Stimulated activated CD4-positive, alpha-beta T cell treated with anti-CD3 and anti-CD28 coated beads, Interleukin-12 subunit alpha, Interleukin-12 subunit beta, amount 100 ng/mL, for 24 hours (primary cell): Measurements from ENCODE around the gene NFYA.

Source experiments
- DNase-seq, 2 experiments: peaks; one replicate each; pipeline ENCODE4 v3.0.0-alpha.2; 2020; ENCODE audit warnings: low read depth in 2 of 2

Gene NFYA

DNA sequence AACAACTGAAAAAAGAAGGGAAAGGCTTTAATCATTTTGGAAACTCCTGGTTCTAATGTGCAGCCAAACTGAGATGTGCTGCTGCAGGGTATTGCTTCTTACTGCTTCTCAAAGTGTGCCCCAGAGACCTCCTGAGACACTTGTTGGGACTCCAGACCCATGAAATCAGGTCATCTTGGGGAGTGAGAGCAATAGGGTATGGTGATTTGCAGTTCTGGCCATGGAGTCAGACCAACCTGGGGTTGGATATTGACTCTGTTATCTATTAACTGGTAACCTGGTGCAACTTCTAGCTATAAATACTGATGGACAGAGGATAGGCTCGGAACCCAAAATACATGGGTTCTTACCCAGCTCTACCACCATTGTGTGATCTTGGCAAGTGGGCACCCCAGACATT lies 26.7 kb upstream of the NFYA start:
- no peak for DNase-seq

DNA sequence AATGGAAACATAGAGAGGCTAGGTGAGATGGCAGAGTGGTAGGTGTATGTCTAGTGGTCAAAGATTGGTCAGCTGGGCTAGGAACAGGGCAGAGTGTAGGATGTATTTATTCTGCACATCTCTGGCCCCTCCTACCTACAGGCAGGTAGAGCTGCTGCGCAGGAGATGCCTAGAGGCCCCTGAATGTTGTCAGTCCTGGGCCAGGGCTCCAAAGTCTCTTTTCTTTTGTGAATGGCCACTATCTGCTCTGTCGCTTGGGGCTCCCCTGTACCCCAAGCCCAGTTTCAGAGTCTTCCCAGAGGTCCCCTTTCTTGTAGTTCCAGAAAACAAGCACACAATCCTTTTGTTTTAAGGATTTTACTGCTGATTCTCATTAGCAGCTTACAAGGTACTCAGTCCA lies 25.5 kb upstream of the NFYA start:
- DNase-seq: no peak

DNA sequence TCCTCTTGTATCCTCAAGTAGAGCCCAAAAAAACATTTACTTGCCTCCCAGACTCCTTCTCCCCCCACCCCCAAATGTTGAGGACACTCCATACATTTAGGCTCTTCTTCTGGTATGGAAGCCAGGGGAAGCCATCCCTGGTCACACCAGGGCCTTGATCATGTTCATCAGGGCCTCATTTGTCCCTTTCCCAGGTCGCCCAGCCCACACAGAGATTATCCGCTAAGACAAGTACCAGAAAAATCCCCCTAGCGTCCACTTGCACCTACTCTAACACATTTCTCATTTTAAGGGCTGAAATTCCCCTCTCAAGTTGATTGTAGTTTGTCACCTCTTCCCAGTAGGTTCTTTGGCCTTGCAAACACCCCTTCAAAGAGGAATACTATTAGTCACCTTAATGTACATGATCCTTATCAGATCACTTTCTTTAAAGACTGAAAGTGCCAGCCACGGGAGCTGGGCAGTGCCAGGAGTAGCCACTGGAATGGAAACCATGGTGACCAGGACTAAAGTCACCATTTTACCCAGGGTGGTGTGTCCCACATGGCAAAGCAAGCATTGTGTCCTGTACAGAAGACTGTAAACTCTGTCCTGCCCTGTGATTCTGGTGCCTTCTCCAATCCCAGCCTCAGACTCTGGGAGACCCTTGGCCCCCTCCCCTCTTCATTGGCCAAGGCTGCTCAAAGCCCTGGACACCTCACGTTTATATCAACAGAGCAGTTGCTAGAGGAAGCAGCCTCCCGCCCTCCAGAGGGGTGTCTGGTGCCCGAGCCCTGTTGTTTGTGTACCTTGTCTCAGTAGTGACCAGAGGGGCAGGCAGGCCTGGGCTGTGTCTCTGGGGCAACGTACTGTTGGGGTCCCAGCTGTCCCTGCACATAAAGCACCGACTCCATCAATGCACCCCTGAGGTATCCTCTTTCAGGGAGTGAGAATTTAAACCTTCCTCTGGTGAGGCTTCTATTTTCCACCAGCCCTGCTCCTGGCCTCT lies 24.7 kb upstream of the NFYA start:
- no peak for DNase-seq

DNA sequence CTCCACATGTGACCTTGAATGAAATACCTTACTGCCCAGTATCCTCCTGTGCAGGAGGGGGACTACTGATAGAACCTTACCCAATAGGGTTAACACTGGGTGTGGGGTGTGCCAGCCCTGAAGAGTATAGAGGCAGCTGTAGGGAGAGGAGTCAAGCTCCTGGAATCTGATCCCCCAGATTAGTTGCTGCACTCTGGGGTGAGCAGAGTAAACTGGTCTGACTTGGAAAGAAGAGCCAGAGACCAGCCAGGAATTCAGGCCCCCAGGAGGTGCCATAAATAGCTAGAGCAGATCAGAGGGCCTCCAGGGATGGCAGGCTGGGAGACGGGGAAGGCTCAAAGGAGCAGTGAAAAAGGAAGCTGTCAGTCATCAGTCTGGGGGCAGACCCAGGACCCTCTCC lies 23.3 kb upstream of the NFYA start:
- no peak for DNase-seq

DNA sequence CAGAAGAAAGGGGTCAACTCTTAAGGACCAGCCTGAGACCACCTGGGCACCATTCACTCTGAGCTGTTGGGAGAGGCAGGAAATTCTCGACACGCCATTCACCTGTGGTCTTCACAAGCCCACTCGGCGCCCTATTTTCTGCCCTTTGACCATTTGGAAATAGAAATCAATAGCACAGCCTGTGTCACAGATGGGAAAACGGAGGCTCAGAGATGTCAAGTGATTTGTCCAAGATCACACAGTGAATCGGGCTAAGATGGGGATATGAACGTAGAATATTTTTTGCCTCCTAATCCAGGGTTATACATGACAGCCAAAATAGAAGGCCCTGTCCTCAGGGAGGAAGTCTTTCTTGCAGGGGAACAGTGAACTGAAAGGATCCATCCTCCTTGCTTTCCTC lies 22.8 kb upstream of the NFYA start:
- no peak for DNase-seq

DNA sequence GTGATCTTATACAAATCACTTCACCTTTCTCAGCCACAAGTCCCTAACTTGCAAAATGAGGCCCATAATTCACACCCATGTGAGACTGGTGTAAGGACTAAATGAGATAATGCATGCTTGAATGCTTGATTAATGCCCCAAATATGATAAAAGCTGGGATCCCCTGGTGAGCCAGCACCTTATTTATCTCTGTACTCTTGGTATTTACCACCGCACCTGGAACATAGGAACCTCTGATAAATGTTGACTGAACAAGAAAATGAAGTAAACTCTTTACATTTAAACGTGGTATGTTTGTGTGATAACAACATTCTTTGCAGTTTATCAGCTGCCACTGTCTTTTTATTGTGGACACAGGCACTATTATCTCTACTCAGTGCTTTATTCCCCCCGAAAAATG lies 22.2 kb upstream of the NFYA start:
- no peak for DNase-seq

DNA sequence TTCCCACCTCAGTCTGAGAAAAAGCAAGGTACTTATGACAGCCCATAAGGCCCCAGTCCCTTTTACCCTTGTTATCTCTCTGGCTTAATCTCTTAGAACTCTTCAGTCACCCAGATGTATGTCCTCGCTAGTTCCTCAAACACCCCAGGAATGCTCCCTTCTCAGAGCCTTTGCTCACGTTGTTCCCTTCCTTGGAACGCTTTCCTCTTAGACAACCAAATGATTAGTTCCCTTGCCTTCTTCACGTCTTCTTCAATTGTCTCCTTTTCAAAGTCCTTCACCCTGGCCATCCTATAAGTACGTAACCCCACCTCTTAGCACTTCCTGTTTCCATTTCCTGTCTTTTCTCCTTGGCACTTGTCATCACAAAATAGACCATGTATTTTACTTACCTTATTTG lies 20.9 kb upstream of the NFYA start:
- DNase-seq: no peak

DNA sequence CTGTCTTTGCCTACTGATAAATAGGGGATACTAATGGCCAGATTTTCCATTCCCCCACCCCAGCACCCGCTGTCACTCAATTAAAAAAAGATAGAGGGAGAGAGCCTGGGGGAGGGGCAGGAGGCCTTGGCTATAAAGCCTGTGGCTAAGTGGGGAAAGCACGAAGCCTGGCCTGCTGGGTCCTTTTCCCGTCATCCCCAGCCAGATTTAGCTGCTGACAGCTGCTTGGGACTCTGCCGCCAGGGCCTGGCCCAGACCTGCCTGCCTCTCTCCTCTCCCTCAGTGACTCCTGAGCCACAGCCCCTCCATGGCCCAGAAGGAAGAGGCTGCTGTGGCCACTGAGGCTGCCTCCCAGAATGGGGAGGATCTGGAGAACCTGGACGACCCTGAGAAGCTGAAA lies 19.7 kb upstream of the NFYA start, which contains the start of gene APOBEC2:
TSS of gene APOBEC2 (plus strand) at position 162 of the 400 bp plus-strand sequence. CDS start at position 308, 146 bp downstream.
- no peak for DNase-seq

DNA sequence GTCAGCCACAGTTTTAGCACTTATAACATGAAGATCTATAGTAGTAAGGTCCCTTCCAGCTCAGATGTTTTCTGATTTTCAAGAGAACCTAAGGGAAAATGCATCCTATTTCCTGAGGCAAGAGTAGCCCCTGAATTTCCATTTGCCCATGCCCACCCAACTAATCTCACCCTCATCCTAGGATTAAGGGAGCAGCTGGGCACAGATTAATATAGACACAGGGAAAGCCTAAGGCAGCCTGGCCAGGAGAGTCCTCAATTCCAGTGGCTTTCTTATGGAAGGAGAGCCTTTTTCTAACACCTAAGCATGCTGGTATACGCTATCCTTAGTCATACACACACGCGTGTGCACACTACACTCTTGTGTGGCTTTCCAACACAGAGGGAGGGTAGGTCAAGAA lies 18.3 kb upstream of the NFYA start:
- no peak for DNase-seq

DNA sequence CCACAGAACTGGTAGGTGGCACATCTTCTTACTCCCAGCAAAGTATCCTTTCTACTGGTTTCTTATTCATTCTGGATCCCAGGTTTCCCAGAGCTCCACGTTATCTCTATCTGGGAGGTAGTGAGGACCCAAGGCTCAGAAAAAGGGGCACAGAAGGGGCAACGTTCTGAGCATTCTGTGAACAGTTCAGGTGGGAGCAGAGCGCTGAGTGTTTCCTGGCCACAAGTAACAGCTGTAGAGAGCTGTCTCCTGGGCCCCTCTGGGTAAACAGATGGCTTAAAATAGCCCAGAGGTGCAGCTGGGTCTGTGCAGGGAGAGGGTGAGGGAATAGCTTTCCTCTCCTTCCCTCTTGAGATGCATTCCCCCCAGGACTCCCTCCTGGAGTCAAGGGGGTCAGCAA lies 17.6 kb upstream of the NFYA start:
- DNase-seq: no peak

DNA sequence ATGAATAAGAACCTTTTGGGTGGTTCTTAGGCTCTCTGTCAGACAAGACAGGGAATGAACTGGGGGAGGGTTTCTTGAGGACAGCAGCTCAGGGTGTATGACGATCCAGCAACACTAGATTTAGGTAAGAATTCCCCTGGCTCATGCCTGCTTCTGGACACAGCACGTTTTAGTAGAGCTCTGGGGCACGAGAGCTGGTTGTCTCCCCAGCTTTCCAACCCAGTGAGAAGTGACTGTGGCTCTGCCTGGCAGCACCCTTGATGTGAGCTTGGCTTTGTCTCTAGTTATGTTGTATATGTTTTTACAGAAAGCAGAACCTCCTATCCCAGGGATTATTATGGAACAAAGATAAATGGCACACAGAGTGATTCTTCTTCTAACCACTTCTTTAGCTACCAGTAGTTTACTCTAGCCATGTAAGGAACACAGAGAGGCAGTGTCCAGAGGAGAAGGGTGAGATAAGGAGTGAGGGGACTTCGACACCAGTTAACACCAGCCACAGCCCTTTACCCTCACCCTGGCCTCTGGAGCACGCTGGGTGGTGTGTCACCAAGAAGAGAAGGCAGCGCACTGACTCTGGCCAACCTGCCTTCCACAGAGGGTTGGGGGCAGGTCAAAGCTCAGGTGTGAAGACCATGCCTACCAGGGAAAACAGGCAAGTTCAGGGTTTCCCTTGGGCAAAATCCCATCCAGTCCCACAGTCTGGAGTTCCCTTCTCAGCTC lies 15.8 kb upstream of the NFYA start:
- no peak for DNase-seq

DNA sequence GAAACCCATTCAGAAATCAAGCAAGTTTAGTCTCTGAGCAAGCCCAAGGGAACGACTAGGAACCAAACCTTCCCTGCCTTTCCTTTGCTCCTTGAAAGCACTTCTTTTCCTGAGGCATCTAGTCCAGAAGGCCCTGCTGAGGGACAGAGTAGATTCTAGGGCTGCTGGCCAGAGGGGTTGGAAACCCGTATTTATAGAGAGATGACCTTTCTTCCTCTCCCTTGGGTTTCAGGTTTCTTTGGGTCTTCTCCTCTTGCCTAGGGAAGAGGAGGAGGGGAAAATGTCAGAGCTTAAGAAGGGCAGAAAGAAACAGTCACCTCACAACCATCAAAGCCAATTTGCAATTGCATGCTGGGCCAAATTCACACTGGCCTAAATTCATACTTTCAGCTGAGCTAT lies 14.0 kb upstream of the NFYA start:
- DNase-seq: no peak

DNA sequence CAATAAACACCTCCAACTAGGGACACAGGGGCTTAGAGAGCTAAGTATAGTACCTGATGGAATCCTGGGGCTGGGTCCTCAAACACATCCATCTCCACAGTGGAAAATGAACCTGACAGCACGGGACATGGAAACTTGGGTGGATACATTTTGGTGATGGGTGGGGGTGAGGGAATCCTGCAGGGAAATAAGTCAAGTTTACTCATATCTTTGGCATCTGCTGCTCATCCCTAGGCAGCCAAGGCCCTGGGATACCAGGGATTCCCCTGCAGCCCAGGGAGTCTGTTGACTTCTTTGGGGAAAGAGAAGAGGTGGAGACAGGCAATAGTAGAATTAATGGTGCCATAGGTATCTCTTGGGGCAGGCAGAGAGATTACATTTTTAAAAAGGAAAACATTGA lies 13.2 kb upstream of the NFYA start:
- no peak for DNase-seq

DNA sequence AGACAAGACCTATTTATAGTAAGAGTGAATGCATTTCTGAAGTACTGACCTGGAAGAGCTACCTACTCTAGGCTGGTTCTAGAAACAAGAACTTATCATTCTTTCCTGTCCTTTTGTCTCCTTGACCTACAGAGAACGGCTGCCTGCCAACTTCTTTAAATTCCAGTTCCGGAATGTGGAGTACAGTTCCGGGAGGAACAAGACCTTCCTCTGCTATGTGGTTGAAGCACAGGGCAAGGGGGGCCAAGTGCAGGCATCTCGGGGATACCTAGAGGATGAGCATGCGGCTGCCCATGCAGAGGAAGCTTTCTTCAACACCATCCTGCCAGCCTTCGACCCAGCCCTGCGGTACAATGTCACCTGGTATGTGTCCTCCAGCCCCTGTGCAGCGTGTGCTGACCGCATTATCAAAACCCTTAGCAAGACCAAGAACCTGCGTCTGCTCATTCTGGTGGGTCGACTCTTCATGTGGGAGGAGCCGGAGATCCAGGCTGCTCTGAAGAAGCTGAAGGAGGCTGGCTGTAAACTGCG lies 11.5 kb upstream of the NFYA start:
- no peak for DNase-seq

DNA sequence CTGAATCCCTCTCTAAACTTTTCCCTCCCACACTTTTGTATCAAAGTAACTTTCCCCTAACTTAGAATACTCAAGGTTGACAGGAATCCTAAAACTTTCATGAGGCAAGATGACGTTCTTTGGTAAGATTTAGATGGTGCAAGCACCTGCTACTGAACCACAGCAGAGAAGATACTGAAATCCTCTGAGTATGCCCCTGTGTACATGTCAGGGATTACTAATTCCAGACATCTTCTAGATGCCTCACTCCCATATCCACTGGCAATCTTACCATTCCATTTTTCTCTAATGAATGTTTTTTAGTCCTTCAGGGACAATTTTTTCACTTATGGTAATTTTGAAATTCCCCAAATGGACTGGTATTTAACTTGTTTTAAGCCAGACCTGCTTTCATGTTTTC lies 10.7 kb upstream of the NFYA start:
- DNase-seq: no peak

DNA sequence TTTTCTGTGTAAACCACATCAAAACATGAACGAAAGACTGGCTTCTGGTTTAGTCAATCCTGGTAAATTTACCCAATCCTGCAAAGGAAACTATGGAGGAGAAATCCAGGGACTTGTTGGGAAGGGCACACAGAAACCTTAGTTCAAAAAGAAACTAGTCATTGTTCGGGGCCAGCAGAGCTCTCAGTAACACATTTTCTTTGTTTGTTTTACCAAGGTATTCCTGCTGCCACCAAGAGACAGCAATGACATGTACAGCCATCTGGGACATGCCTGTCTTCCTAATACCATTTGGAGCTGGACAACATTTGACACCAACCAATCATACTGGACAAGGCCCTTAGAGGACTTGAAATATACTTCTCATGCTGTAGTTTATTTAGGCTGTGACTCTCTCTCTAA lies 8.9 kb upstream of the NFYA start:
- DNase-seq: no peak

DNA sequence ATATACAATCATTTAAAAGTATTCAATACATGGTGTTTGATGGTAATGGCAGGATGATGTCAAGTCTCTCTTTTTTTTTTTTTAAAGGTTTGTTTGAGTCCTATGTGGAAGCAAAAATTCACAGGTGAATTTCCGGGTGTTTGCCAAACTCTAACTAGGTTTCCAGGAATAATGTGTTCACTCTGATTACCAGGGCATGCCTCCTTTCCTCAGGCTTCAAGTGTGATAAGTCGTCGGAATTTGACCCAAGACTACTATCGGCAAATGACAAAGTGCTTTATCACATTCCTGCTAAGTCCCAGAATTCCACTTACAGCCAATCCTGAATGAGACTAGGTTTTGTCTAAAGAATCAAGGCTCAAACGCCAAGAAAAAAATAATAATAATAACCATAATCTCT lies 7.9 kb upstream of the NFYA start:
- no peak for DNase-seq

DNA sequence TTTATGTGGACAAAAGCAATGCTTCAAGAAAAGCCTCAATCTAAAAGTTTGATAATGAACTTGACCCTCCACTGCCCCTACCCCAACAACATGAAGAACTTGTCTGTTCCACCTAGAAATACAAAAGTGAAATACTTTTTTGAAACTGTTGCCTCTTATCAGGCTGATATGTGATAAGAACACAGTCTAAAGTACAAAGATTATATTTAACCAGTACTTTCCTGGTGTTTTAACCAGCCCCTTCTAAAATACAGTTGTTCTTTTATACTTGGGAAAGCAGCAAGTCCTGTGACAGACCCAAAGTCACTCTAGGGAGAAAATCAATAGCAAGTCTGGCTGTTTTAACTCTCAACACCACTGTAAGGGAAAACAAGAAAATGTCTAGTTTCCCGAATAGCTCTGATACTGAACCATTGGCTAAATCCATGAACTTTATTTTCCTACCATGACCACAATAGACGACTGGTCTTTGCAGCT lies 7.2 kb upstream of the NFYA start:
- DNase-seq: no peak

DNA sequence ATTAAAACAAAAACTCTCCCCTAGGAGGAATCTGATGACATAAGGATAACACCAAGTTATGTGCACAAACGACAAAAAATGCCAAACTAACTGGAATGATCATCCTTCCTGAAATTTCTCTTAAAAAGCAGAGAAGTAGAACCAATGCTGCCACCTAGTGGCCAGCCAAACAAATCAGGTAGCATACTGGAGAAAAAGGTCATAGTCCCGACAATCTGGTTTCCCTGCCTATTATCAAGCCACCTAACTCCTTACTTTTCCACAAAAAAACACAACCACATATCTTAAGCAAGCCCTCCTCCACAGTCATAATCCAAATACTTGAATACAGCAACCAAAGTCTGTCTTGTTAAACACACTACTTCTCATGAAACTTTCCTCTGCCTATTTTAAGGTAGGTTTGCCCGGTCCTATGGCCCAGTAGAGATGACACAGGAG lies 5.9 kb upstream of the NFYA start:
- peak; percentile 22 to 55 for DNase-seq

DNA sequence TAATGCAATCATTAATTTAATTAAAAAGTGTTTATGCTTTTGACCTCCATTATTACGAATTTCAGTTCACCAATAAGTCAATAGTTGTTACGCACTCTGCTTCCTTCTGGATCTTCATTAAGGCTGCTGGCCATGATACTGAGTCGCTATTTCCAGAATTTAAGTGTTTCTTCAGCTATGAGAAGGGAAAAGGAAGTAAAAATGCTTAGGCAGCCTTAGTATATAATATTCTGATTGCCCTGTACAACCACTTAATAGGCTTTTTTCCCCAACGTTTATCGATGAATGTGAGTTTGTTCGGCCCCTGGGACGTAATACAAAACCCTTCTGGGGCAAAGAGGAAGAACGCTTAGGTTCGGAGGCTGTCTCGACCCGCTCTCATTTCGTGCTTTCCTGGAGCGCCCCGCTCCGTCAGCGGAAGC lies 1.3 kb upstream of the NFYA start:
- DNase-seq: peak in 1 of 2 experiments; percentile 63

DNA sequence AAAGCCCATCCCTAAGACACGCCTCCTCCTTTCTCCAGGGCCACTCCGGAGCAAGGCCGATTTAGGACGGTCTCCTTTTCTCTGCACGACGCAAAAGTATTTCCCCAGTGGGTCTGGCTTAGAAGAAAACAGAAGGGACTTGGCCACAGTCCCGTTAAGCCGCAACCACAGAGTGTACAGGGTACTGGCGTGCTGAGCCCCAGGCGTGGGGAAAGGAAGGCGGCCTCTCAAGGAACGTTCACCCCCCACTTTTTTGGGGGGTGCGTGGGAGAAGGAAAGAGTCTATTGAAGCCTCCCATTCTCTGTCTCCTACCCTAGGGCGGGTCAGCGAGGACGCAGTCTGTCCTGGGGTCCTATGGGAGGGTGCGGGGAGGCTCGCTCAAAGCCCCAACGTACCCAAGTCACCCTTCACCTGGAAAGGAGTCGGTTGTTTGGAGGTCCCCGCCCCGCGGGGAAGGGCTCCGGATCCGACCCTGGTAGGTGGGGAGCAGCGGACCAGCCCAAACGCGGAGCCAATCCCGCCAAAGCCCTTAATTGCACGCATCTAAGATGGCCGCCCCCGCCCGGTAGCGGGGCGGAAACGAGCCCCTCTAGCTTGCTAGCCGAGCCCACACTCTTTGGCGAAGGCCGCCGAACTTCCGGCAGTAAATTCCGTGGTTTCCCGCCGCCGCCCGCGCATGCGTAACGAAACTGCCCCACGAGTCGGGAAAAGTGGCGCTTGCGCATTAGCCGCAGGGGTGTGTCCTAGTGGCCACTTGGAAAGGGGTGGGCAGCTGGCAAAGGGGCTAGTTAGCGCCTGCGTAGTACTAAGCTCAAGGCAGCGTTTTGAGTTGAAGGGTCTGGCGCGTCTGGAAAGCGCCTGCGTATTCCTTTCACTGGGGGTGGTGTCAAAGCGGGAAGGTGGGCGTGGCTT lies 595 bp upstream of the NFYA start, which contains the start of gene OARD1:
TSS of gene OARD1 (minus strand) at position 434 of the 913 bp plus-strand sequence. CDS start 722 bp downstream, outside the sequence.
- DNase-seq: peak; percentile 99 to 100
